Glomerular endothelial cell (primary cell): ENCODE results near the gene RNASE12. TPM values are rescaled to one million over a fixed set of nuclear protein-coding genes. Genes with fewer than 3 reads are reported as not detected.
"Not testable (repeated sequence)": the region's sequence is repeated elsewhere in the genome, so short reads cannot be mapped to it uniquely, and the experiment has no call there.

ENCODE experiments used
- DNase-seq: peaks from one replicate; pipeline ENCODE4 v3.0.0-alpha.2; 2011; ENCODE audit warnings: low read depth, low spot score; ENCODE audit errors: extremely low read depth
- total RNA-seq: library from RNA; depleted of rRNA; stranded (reverse); fragments of >200 nt; gene quantifications from 2 replicates; pipeline ENCODE4 v1.2.3, GENCODE V29; 2015

The RNASE12 gene, protein sequence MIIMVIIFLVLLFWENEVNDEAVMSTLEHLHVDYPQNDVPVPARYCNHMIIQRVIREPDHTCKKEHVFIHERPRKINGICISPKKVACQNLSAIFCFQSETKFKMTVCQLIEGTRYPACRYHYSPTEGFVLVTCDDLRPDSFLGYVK
- not detected in 2 replicates for total RNA-seq

DNA sequence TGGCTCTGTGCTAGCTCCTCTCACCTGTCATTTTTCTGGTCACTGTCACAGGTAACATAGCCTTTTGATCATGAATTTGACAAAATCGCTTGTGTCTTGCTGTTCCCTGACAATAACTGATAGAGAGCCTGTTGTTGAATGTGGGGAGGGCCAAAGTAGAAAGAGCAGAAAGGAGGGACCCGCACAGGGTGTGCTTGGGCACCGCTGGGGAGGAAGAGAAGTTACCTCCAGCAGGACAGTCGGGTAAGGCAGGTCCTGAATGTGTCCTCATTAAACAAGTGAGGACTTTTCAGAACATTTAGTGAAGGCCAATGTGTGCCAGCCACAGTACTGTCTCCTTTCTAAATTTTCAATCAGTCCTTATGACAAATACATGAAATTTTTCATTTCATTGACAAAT lies at the start of gene RNASE12:
TSS of gene RNASE12 (minus strand) at position 142 of the 400 bp plus-strand sequence. CDS start 653 bp downstream, outside the sequence.
- DNase-seq = no peak

DNA sequence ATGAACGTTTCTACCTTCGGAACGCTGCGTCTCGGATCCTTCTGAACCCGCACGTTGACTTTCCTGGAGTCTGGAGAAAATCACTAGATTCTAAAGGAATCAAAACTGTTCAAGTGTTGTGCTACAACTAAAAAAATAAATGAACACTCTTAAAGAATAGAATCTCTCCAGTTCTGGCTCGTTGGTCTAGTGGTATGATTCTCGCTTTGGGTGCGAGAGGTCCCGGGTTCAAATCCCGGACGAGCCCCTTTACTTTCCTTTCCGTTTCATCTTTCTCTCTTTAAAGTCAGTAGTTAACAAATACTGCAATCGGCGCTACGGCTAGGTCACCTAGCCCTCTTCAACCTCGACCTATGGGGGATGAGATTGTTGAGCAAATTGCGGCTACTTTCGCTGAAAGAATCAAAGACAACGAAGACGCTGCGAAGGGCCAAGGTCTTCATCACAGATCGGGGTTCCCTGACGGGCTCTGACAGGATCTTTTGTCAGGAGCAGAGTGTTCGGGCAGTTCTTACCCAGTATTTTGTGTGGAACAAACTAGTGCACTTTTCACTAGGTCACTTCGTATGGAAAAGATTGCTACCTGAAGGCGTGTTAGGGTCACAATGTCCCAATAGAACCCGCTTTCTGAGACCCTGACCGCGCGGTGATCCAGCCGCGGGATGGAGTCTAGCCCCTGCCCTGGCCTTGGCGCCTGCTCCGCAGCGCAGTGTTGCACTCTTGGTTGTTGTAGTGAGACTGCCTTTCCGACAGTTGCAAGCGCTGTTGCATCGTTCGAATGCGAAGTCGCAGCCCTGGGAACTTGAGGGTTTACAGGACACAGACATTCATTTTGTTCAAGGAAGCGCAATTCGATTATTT lies 41.9 kb upstream of the RNASE12 start:
- no peak for DNase-seq

DNA sequence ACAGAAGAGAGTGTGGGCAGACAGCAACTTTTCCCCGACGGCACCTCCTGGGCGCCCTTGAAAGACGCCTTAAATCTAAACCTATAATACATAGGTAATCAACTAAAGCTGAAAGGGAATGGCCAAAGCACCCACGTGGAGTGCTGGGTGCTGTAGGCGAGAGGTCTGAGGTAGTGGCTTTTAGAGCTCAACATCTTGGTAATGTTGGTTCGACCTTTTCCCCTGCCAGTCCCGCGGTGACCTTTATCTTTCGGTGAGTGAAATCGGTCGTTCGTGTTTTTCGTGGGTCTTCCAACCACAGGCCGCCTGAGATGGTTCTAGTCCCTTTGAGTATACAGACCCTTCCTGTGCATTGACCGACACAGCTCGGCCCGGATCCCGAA lies 41.3 kb upstream of the RNASE12 start:
- DNase-seq = no peak

DNA sequence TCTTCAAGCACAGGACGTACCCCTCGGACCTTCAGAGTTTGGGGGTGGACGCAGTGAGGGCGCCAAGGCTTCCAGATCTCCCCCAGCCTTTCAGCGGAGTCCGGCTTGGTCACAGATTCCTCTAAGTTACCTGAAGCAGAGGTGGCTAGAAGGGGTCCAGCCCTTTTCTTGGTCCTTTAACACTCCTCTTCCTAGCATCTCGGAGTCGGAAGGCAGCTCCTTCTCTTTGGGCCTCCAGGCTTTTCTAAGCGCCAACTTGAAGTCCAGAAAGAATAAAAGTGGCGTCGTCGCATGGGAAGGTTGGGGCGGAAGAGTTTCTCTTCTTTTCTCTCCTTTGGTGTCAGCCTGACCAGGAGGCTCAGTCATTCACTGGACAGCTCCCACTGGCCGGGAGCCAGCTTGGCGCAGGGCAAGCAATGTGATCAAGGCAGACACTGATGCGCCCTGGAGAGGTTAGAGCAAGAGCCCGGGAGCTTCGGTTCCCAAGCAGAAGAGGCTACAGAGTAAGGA lies 40.8 kb upstream of the RNASE12 start:
- no peak for DNase-seq

DNA sequence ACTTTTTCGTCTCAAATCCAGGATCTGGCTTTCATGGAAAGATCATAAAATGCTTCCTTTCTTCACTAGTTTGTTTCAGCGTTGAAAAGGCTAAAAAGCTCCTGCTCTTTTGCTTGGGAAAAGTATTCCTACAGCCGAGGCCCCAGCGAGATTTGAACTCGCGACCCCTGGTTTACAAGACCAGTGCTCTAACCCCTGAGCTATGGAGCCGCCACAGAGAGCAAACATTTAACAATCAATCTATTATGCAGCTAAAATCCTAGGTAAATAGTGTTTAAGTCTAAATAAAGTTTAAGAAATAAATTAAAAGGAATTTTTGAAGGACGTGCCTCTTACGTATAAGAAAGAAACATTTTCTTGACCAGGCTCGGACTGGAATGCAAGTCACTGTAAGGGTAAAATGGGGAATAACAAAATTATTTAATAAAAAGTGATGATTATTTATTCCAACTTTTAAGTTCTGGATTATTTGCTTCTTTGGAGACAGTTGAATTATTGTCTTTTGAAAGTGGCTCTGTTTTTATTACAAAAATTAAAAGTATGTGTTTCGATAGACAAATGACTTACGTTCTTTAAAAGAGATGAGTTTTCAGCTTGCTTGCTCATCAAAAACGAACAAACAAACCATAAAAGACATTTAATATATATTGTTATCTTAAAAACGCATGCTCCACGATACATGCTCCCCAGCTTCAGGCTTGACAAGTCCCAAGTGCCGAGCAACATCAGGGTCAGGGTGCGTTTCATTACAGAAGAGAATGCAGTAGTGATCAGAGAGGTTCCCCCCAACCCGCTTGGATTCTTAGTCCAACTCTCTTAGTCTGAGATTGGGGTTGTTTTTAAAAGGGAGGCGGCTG lies 40.1 kb upstream of the RNASE12 start:
- no peak for DNase-seq

DNA sequence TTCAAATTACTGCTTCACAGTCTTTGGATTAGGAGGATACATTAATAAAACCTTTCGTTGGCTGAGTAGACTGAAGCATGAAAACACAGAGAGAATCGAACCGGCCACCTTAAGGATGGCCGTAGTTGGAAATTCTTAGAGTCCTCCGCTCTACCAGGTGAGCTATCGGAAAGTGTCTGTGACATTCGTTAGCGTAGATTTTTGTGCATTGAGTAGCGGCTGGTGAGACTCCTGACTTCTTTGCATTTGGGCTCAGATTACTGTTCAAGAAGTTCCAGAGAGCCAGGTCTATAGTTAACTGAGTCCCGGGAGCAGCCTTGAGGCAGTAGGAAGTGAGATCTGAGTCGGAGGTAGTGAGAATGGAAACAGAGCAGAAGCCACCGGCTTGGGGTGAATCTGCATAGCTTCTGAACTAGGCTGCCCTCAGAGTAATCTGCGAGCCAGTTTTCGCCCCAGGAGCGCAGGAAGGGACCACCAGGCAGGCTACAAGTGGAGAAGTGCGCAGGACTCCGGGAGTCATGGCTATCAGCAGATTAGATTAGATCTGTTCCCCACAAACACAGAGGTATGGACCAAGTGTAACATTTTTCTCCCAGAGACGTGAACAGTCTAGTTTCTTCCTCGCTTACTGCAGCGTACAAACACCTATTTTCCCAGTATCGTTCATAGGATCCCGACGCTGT lies 39.3 kb upstream of the RNASE12 start:
- DNase-seq = no peak

DNA sequence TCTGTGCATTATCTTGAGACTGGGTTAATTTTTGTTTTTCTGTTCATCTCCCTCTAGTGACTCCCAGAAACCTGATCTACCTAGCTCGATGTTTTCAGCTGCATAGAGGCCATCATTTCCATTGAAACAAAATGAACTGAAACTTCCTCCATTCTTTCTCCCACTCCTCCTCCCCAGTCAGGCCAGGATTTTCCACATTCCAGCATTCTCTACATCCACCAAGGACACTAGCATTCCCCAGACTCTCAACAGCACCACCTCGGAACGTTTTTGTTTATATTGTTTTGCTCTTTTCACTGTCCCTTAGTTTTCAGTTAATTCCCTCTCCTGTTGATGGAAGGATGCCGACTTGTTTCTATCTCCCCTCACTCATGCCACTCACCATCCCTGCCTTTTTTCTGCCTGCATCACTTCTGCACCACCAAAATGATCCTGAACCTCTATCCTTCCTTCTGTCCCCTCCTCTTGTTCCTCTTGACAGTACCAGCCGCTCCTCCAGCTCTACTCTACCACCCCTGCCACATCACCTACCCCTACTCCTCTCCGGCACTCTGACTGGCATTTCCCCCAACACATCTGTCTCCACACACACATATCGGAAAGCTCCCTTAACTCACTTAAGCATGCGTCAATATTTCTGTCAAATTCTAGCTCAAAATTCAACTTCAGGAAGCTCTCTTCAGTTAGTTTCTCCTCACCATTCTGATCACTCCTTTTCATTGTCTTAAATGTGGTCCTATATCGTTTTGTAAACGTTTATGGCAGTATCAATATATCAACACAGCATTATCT lies 37.1 kb upstream of the RNASE12 start:
- DNase-seq = no peak

DNA sequence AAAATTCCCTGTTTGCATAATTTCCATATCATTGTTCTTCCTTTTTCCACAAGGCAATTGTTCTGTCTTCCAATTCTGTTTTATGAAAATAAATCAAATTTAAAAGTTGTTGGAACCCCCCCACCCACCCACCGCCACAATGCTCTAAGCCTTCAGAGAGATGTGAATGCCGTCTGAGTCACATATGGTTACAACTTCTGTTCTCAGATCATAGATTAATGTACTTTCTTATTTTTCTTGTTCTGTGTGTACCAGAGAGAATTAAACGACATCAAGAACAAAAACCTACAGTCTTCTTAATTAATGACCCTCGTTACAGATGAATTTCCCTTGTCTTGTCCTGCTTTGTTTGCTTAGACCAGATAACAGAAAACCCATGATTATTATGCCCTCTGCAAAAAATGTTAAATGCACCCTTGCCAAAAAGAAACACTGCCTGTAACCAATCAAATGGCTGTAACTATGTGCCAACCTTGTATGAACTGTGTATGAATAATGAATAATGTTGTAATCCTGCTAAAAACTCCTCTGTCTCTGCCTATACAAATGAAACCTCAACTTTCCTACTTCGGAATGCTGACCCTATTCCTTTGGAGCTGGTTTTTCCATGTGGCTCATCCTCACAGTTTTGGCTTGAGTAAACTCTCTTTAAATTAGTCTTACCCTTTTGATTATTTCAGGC lies 36.3 kb upstream of the RNASE12 start:
- DNase-seq = no peak

DNA sequence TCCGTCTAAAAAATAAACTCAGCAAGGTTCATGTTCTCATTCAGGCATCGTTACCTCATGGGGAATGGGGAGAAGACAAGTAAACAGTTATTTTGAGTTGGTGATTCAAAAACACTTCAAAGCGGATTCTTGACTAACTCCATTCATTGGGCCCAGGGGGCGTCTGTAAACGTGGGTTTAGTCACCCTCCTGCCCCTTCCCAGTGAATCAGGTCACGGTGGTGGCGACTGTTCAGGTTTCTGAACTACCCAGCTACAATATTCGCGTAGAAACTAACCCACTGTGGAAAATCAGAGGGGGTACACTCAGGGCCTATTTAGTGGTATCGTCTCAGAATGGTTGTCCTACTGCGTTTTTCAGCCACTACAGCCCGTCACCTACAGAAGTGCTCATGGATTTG lies 35.1 kb upstream of the RNASE12 start:
- DNase-seq = no peak

DNA sequence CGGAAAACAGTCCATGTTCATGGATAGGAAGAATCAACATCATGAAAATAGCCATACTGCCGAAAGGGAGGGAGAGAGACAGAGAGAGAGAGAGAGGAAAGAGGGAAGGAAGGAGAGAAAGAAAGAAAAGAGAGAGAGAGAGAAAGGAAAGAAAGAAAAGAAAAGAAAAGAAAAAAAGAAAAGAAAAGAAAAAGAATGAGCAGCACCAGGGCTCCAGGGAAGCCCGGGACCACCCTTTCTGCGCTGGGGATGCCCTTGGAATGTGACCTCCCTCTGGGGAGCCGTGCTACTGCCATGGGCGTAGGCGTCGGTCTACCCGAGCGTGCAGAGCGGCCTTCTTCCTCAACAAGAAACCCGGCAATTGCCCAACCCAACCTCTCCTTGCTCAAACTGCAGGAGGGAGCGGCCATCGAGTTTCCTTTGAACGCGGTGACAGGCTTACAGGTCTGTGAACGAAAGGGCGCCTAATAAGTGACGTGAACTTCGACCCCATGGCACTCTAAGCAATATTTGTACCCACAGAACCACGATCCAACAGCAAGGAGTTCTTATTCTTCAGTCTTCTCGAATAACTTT lies 33.4 kb upstream of the RNASE12 start:
- DNase-seq = no peak

DNA sequence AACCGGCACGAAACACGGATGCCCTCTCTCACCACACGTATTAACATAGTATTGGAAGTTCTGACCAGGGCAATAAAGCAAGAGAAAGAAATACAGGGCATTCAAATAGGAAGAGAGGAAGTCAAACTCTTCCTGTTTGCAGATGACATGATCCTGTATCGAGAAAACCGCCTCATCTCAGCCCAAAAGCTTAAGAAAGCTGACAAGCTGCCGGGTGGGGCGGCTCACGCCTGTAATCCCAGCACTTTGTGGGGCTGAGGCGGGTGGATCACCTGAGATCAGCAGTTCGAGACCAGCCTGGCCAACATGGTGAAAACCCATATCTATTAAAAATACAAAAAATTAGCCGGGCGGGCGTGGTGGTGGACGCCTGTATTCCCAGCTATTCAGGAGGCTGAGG lies 32.6 kb upstream of the RNASE12 start:
- DNase-seq = no peak

DNA sequence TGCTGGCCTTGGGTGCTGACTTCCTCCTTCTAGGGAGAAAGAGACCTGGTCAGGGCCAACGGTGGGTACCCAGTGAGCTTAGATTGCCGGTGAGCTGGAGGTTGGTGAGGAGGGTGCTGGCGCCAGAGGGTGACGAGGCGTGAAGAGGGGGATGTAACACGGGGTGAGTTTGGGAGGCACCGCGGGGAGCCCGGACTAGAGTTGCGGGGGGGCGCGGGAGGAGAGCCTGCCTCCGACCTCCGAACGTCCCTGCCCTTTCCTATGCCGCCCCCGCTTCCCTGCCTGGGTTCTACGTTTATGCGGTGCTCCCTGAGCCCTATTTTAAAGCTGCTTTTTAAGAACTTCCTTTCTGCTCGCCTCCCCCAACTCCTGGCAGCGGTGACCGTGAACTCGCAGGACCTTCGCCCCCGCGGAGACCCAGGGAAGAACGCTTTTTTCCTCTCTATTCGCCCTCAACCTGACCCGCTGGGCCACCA lies 31.7 kb upstream of the RNASE12 start:
- DNase-seq = no peak

DNA sequence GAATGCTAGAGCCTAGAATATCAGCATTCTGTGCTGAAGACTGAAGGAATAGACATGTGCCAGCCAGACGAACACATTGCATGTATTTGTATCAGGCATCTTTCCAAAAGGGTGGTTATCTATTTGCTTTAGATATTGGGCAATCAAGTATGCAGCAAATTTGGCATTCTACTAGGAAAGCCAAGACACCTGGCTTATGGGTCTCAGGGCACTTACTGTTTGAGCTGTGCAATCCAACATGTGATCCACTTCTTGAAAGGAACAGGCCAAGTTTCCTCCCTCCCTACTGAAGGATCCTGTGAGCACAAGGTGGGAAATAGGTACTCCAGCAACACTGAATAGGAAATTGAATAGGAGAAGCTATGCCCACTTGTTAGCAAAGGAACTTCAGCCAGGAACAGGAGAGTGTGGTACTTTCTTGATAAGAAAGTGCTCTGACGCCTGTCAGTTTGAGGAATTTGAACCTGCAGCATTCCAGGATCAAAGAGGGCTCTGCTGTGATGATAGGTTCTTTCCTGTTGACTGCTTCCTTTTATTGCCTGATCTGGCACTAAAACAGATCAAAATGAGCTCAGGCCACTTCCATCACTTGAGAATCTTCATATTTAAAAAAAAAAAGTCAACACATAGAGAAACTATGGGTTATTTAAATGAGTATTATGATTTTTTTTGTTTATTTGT lies 29.8 kb upstream of the RNASE12 start:
- no peak for DNase-seq

DNA sequence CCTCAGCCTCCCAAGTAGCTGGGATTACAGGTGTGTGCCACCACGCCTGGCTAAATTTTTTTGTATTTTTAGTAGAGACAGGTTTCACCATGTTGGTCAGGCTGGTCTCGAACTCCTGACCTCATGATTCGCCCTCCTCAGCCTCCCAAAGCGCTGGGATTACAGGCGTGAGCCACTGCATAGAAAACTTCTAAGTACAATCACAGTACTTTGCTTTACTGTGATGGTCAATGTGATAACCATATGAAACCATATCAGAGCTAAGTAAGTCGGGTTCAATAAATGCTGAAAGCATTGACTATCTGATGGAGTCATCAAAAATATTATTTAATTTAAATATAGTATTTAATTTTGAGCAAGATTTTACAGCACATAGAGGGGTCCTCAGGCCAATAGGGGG lies 28.5 kb upstream of the RNASE12 start:
- DNase-seq = not testable (repeated sequence)

DNA sequence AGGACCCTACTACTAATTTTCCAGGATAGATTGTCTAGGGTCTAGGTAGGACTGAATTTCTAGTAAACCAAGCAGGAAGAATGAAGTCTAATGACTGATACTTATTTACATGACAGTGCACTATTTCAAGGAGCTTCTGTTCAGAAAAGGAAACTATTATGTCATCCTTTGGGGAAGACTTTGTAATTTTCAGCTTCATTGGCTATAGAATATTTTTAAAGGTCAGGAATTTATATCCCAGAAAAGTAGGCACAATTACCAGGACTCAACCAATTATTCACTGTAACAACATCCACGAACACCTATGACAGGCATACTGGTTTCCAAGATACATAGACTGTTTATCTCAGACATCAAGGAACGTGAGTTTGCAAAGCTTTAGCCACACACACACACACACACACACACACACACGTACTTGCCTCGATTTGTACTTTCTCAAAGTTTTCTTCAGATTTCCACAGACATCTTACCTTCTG lies 27.1 kb upstream of the RNASE12 start:
- DNase-seq = no peak

DNA sequence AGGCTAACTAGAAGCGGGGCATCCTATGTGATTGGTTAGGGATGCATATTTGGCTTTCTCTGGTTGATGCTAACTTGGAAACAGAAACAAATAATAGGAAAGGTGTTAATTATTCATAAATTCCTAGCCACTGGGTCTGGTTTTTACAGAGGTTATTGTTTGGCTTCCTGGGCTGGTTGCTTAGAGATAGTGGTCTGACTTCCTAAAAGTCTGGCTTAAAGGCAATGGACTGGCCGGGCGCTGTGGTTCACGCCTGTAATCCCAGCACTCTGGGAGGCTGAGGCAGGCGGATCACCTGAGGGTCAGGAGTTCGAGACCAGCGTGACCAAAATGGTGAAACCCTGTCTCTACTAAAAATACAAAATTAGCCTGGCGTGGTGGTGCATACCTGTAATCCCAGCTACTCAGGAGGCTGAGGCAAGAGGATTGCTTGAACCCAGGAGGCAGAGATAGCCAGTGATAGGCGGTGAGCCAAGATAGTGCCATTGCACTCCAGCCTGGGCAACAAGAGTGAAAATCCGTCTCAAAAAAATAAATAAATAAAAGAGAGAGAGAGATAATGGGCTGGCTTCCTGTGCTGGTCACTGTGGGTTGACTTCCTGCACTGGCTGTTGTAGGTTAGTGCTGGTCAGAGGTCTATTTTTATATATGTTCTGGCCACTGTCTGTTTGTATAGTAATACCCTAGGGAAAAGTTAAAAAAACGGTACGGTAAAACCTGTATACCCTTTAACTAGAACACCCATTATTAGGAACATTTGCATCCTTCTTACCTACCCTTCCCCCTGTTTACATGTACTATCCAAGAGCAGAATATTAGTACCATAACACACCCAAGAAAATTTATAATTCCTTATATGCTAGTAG lies 26.2 kb upstream of the RNASE12 start:
- no peak for DNase-seq

DNA sequence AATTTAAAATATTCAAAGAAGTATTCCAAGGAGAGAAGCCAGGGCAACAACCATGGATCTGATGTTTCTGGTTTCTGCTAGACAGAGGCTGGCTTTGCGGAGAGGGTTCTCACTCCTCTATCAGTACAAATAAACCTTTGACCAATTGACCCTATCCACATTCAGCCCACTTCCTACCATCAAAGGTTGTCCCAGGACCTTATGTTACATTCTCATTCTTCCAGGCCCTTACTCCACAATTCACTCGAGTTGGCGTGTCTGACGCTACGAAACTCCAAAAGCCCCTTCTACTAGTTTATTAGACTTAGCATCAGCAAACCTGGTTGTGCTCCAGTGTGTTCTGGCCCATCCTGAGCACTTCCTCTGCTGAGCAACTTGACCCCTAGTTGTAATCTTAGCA lies 24.8 kb upstream of the RNASE12 start:
- DNase-seq = no peak
